Natural killer cell (primary cell): Measurements from ENCODE around the gene TSPOAP1. TPM values are rescaled to one million over a fixed set of nuclear protein-coding genes. Genes with fewer than 3 reads are reported as not detected.

ENCODE experiments used
- ATAC-seq, 3 donors: fragments of 150-1000 bp in 2 of 3; fragments of 200-7000 bp in 1 of 3; cut with Tn5 transposase; 1 replicate in 1 of 3; 2 replicates in 2 of 3; pipeline ENCODE4 v1.10.0; 2021; ENCODE audit warnings: mild to moderate bottlenecking in 2 of 3, moderate library complexity in 2 of 3
- DNase-seq, 2 donors: peaks; one replicate each; pipeline versions ENCODE4 v3.0.0 to v3.0.0-alpha.2; 2013 to 2021; ENCODE audit warnings: mixed read lengths in 1 of 2
- H3K27ac ChIP-seq: one replicate; pipeline ENCODE4 v1.5.1; 2013; ENCODE audit warnings: mild to moderate bottlenecking, low read length
- H3K27me3 ChIP-seq: one replicate; pipeline ENCODE4 v1.6.1; 2013; ENCODE audit warnings: low read length; ENCODE audit not compliant: control insufficient read depth, insufficient read depth
- H3K36me3 ChIP-seq: one replicate; pipeline ENCODE4 v1.6.1; 2013; ENCODE audit warnings: low read length; ENCODE audit not compliant: control insufficient read depth, insufficient read depth
- H3K4me1 ChIP-seq: one replicate; pipeline ENCODE4 v1.6.1; 2013; ENCODE audit warnings: low read length; ENCODE audit not compliant: control insufficient read depth, insufficient read depth
- H3K4me3 ChIP-seq: one replicate; pipeline ENCODE4 v1.5.1; 2013; ENCODE audit warnings: low read length
- H3K9me3 ChIP-seq: one replicate; pipeline ENCODE4 v1.6.1; 2013; ENCODE audit warnings: low read length; ENCODE audit not compliant: control insufficient read depth, insufficient read depth
- H3K27ac Mint-ChIP-seq, 2 donors: one replicate each; pipeline ENCODE4 v1.8.0; 2022; ENCODE audit warnings: mild to moderate bottlenecking in 2 of 2, mixed read lengths in 2 of 2, moderate library complexity in 1 of 2
- H3K27me3 Mint-ChIP-seq, 2 donors: one replicate each; pipeline ENCODE4 v1.8.0; 2022; ENCODE audit warnings: low read depth in 2 of 2, mixed read lengths in 2 of 2
- H3K36me3 Mint-ChIP-seq: one replicate; pipeline ENCODE4 v1.8.0; 2022; ENCODE audit warnings: mixed read lengths
- H3K4me1 Mint-ChIP-seq, 2 donors: one replicate each; pipeline ENCODE4 v1.8.0; 2022; ENCODE audit warnings: mixed read lengths in 2 of 2
- H3K4me3 Mint-ChIP-seq: one replicate; pipeline ENCODE4 v1.8.0; 2022; ENCODE audit warnings: mild to moderate bottlenecking, moderate library complexity, mixed read lengths
- H3K9me3 Mint-ChIP-seq, 2 donors: one replicate each; pipeline ENCODE4 v1.8.0; 2022; ENCODE audit warnings: mixed read lengths in 2 of 2
- WGBS: methylation state at CpG from one replicate; pipeline ENCODE4 v1.1.7; 2013; ENCODE audit warnings: missing lambda C conversion rate; ENCODE audit not compliant: insufficient coverage; 5-methylcytosine and 5-hydroxymethylcytosine counted together
- intact Hi-C: fragments of 100-400 bp; cut with micrococcal nuclease; formaldehyde crosslinking; loops from one replicate; pipeline ENCODE4 v1.14.2; 2022
- total RNA-seq, 4 donors: library from RNA; stranded (reverse); fragments of 120-200 nt in 1 of 4; gene quantifications; one replicate each; pipeline versions ENCODE4 v1.2.3 to v1.2.4, GENCODE V29; 2013 to 2022
- TF ChIP-seq, protein P1 (sequence below): fragments of 200-600 bp; IDR thresholded peaks from one replicate; pipeline ENCODE4 v1.8.0; 2022; ENCODE audit warnings: antibody characterized with exemption

The TSPOAP1 gene
- total RNA-seq, 3 donors from 2014 or later (not counting 1 experiment from before 2014, with no cell fraction given): 176 to 282 (median 246) TPM

DNA sequence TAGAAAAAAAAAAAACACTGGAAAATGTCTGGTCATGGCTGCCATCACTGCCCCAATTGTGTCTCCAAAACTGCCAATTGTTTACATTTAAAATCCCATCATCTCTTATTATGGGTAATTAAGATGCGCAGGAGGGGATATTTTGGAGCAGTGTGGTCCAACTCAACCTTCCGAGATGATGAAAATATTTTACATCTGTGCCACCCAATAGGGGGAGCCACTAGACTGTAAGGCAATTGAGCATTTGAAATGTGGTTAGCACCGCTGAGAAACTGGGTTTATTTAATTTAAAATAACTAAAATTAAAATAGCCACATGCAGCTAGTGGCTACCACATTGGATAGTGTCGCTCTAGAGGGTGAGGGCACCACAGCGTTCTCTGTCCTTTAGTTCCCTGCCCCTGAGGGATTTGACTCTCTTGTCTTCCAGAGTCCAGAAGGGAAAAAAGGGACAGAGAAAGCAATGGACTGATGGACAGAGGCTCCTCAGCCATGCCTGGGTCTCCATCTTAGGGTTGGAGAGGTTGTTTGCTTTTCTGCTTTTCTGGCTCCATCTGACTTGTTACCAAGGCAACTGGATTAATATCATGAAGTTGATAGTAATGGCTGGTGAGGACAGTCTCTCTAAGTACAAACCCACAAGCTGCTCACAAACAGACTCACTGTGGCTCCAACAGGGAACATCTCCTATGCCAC, 51.3 kb downstream of the TSPOAP1 start:
- Histone ChIP-seq H3K27ac (no peak overlapping the region), H3K27me3 (no peaks in the 10 kb centered on the region), H3K36me3 (no peaks in the 10 kb centered on the region), H3K4me1 (peaks cover 12% of the 10 kb centered on the region), H3K4me3 (no peak overlapping the region), H3K9me3 (no peaks in the 10 kb centered on the region)
- Mint-ChIP-seq H3K9me3 (no peaks in the 10 kb centered on the region), H3K27me3 (peaks cover 8 to 18% of the 10 kb centered on the region in 2 donors), H3K36me3 (no peaks in the 10 kb centered on the region), H3K4me3 (no peak overlapping the region), H3K4me1 (peaks cover 5 to 10% of the 10 kb centered on the region in 2 donors), H3K27ac (no peak overlapping the region)
- WGBS: 29% methylated on average over 3 of the region's 5 CpGs
- intact Hi-C loops: loop anchor here (1.0 kb wide), 1 partner anchor 140 kb away; the partner anchor contains the start of gene RNF43
- DNase-seq (peak in 1 of 2 donors; percentile 53), ATAC-seq (peak in 2 of 3 donors; percentile 34 to 48)
- TF ChIP-seq, protein P1, sequence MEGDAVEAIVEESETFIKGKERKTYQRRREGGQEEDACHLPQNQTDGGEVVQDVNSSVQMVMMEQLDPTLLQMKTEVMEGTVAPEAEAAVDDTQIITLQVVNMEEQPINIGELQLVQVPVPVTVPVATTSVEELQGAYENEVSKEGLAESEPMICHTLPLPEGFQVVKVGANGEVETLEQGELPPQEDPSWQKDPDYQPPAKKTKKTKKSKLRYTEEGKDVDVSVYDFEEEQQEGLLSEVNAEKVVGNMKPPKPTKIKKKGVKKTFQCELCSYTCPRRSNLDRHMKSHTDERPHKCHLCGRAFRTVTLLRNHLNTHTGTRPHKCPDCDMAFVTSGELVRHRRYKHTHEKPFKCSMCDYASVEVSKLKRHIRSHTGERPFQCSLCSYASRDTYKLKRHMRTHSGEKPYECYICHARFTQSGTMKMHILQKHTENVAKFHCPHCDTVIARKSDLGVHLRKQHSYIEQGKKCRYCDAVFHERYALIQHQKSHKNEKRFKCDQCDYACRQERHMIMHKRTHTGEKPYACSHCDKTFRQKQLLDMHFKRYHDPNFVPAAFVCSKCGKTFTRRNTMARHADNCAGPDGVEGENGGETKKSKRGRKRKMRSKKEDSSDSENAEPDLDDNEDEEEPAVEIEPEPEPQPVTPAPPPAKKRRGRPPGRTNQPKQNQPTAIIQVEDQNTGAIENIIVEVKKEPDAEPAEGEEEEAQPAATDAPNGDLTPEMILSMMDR: peak; percentile 46

DNA sequence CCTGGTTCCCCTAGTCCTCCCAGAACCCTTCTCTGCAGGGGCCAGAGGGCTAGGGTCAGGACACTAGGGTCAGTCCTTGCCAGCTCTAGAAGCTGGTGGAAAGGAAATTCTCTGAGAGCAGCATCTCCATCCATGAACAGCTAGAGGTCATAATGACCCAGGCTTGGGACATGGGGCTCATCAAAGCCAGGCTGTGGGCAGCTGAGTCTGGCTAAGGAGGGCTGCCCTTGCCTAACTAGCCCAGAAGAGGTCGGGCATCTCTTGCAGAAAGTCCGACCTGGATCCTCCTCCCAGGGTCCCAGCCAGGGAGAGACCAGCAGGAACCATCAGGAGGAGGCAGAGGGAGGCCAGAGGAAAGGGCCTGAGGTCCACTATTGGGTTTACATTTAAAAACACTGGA, 52.2 kb downstream of the TSPOAP1 start:
- no peaks in the 10 kb centered on the region for H3K36me3 ChIP-seq
- DNase-seq (no peak), ATAC-seq (no peak)
- Mint-ChIP-seq H3K4me3 (no peak overlapping the region), H3K4me1 (peaks cover 5 to 10% of the 10 kb centered on the region in 2 donors), H3K36me3 (no peaks in the 10 kb centered on the region), H3K9me3 (no peaks in the 10 kb centered on the region), H3K27me3 (peaks cover 8 to 18% of the 10 kb centered on the region in 2 donors), H3K27ac (no peak overlapping the region)
- H3K4me3 ChIP-seq: no peak overlapping the region
- H3K27ac ChIP-seq: no peak overlapping the region
- H3K9me3 ChIP-seq: no peaks in the 10 kb centered on the region
- intact Hi-C loops: no loop called here
- peaks cover 12% of the 10 kb centered on the region for H3K4me1 ChIP-seq
- H3K27me3 ChIP-seq: no peaks in the 10 kb centered on the region
- 55% methylated on average over 2 of the region's 2 CpGs for WGBS
- TF ChIP-seq, protein P1: no peak

DNA sequence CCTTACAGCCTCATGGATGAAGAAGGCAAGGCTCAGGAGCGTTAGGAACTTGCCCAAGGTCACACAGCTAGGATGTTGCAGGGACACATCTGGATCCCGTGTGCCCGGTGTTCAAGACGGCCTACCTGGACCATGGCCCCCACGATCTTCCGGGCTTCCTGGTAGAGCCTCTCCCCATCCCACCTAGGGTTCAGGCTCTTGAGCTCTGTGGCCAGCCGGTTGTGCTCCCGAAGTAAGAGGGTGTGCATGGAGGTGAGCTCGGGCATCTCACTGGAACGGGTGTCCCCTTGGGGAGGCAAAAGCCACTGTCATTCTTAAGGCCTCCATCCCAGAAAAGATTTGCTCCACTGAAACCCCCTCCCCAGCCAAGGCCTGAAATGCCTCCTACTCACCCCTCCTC, 53.2 kb downstream of the TSPOAP1 start:
- peaks cover 2 to 13% of the 10 kb centered on the region in 2 donors for H3K27me3 Mint-ChIP-seq
- H3K4me1 Mint-ChIP-seq: peaks cover 5 to 10% of the 10 kb centered on the region in 2 donors
- H3K4me3 Mint-ChIP-seq: no peak overlapping the region
- H3K9me3 Mint-ChIP-seq: no peaks in the 10 kb centered on the region
- H3K27me3 ChIP-seq: no peaks in the 10 kb centered on the region
- H3K36me3 Mint-ChIP-seq: no peaks in the 10 kb centered on the region
- no peak for DNase-seq
- H3K9me3 ChIP-seq: no peaks in the 10 kb centered on the region
- no peak for ATAC-seq
- TF ChIP-seq, protein P1: no peak
- 93% methylated on average over 10 of the region's 10 CpGs for WGBS
- H3K4me1 ChIP-seq: peaks cover 12% of the 10 kb centered on the region
- no peak overlapping the region for H3K27ac ChIP-seq
- H3K27ac Mint-ChIP-seq: no peak overlapping the region
- intact Hi-C loops: no loop called here
- H3K4me3 ChIP-seq: no peak overlapping the region
- no peaks in the 10 kb centered on the region for H3K36me3 ChIP-seq
